Panc1 (cell line): Measurements from ENCODE around the gene VAPB. TPM values are rescaled to one million over a fixed set of nuclear protein-coding genes. Genes with fewer than 3 reads are reported as not detected.

Source experiments
- ATAC-seq: fragments of 200-7000 bp; cut with Tn5 transposase; 2 replicates; pipeline ENCODE4 v1.9.1; 2020; ENCODE audit warnings: mild to moderate bottlenecking, moderate library complexity
- BruUV-seq: library from RNA; stranded (reverse); fragments of 400-500 nt; replicated peaks from 2 replicates; lab custom pipeline; 2021; lab: Mats Ljungman, UMichigan
- CTCF ChIA-PET: fragments of 300-600 bp; sonication (Branson Sonifier 250); formaldehyde crosslinking; loops from one replicate; lab custom pipeline; 2022; ENCODE audit warnings: antibody characterized with exemption; lab: Charles Lee
- POLR2A ChIA-PET: fragments of 300-600 bp; sonication (Branson Sonifier 250); formaldehyde crosslinking; loops from one replicate; lab custom pipeline; 2022; ENCODE audit warnings: antibody characterized with exemption; lab: Charles Lee
- DNase-seq: peaks from one replicate; pipeline ENCODE4 v3.0.0-alpha.2; 2010; ENCODE audit warnings: low read depth, low spot score
- H3K27ac ChIP-seq: 2 replicates; pipeline ENCODE4 v1.5.1; 2011; ENCODE audit warnings: mild to moderate bottlenecking, low read length, inconsistent platforms
- H3K27me3 ChIP-seq: fragments of 200-500 bp; sonication (Bioruptor generic); 2 replicates; pipeline ENCODE4 v1.6.0; 2014; ENCODE audit warnings: low read length, inconsistent platforms; ENCODE audit not compliant: control insufficient read depth, insufficient read depth
- H3K36me3 ChIP-seq: fragments of 200-500 bp; sonication (Bioruptor generic); 2 replicates; pipeline ENCODE4 v1.5.1; 2014; ENCODE audit warnings: inconsistent platforms, mild to moderate bottlenecking, low read length, moderate library complexity; ENCODE audit not compliant: control insufficient read depth, insufficient read depth
- H3K4me1 ChIP-seq: 2 replicates; pipeline ENCODE4 v1.5.1; 2011; ENCODE audit warnings: inconsistent platforms, mild to moderate bottlenecking, low read length, moderate library complexity; ENCODE audit not compliant: control insufficient read depth, insufficient read depth
- H3K4me3 ChIP-seq, 2 experiments: 2 replicates each; pipeline ENCODE4 v1.5.1; 2011 to 2012; ENCODE audit warnings: low read depth in 2 of 2, low read length in 2 of 2, mild to moderate bottlenecking in 2 of 2, inconsistent platforms in 1 of 2, moderate library complexity in 1 of 2
- H3K9me3 ChIP-seq: fragments of 200-500 bp; sonication (Bioruptor generic); 2 replicates; pipeline ENCODE4 v1.5.1; 2014; ENCODE audit warnings: low read depth, mild to moderate bottlenecking, inconsistent platforms, low read length, moderate library complexity; ENCODE audit not compliant: control insufficient read depth, insufficient read depth
- POLR2AphosphoS5 ChIP-seq: IDR thresholded peaks from 2 replicates; pipeline ENCODE4 v1.6.1; 2012; ENCODE audit warnings: mild to moderate bottlenecking, low read depth, low read length, moderate library complexity
- SIN3A ChIP-seq: IDR thresholded peaks from 2 replicates; pipeline ENCODE4 v1.6.1; 2012; ENCODE audit warnings: low read depth, mild to moderate bottlenecking, low read length, moderate library complexity, borderline replicate concordance; ENCODE audit not compliant: insufficient read depth
- TCF7L2 ChIP-seq: IDR thresholded peaks from 2 replicates; pipeline ENCODE4 v1.6.1; 2011; ENCODE audit warnings: mild to moderate bottlenecking, low read depth, low read length, inconsistent platforms
- in situ Hi-C: cut with HindIII; loops from 2 replicates; pipeline ENCODE4 v1.10.0; 2016; ENCODE audit warnings: low sequenced_read_pairs, low pct_unique_long_range_greater_than_20kb
- intact Hi-C: fragments of 100-400 bp; cut with micrococcal nuclease; formaldehyde crosslinking; loops from one replicate; pipeline ENCODE4 v1.10.0; 2022; ENCODE audit not compliant: unreplicated experiment
- total RNA-seq: library from RNA; stranded (reverse); gene quantifications from one replicate; pipeline ENCODE4 v1.2.1, GENCODE V29; 2021; ENCODE audit not compliant: unreplicated experiment
- TF ChIP-seq, protein P1 (sequence below): fragments of 450-650 bp; IDR thresholded peaks from 2 replicates; pipeline ENCODE4 v1.5.1; 2017; ENCODE audit warnings: mild to moderate bottlenecking
- TF ChIP-seq, protein P2 (sequence below), 2 experiments: IDR thresholded peaks; 2 replicates each; pipeline ENCODE4 v1.6.1; 2011 to 2012; ENCODE audit warnings: low read depth in 2 of 2, control low read depth in 1 of 2, low read length in 1 of 2, mild to moderate bottlenecking in 1 of 2, moderate library complexity in 1 of 2; ENCODE audit not compliant: insufficient read depth in 1 of 2

VAPB gene
- total RNA-seq, 1 experiment from 2014 or later = 50.9 TPM

DNA sequence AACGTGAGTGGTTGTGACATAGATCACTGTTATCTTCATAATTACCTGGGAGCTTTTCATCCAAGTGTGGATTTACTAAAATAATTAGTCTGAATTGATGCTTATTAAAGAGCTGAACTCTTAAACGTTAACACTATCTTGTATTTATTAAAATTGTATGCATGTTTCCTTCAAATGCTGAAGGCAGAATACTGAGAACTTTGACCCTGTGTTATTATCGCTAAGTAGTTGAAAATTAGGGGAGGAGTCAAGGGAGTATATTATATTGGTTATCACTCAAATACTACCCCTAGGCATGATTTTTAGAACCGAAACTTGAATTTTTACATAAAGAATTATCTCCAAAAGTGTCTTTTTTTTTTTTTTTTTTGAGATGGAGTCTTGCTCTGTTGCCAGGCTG, 5.8 kb downstream of the VAPB start:
- no TSS peak for BruUV-seq
- ChIA-PET CTCF (no interaction called here), POLR2A (no interaction called here)
- H3K4me3 ChIP-seq = no peak overlapping the region
- ATAC-seq (no peak), DNase-seq (no peak)
- H3K36me3 ChIP-seq = peaks cover 4% of the 10 kb centered on the region
- no peaks in the 10 kb centered on the region for H3K9me3 ChIP-seq
- H3K27me3 ChIP-seq = no peaks in the 10 kb centered on the region
- no peak overlapping the region for H3K27ac ChIP-seq
- intact Hi-C loops (no loop called here), in situ Hi-C loops (no loop called here)
- TF ChIP-seq TCF7L2 = no peak
- TF ChIP-seq POLR2AphosphoS5 = no peak
- TF ChIP-seq, protein P1, sequence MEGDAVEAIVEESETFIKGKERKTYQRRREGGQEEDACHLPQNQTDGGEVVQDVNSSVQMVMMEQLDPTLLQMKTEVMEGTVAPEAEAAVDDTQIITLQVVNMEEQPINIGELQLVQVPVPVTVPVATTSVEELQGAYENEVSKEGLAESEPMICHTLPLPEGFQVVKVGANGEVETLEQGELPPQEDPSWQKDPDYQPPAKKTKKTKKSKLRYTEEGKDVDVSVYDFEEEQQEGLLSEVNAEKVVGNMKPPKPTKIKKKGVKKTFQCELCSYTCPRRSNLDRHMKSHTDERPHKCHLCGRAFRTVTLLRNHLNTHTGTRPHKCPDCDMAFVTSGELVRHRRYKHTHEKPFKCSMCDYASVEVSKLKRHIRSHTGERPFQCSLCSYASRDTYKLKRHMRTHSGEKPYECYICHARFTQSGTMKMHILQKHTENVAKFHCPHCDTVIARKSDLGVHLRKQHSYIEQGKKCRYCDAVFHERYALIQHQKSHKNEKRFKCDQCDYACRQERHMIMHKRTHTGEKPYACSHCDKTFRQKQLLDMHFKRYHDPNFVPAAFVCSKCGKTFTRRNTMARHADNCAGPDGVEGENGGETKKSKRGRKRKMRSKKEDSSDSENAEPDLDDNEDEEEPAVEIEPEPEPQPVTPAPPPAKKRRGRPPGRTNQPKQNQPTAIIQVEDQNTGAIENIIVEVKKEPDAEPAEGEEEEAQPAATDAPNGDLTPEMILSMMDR = no peak
- no peak for TF ChIP-seq SIN3A
- TF ChIP-seq, protein P2, sequence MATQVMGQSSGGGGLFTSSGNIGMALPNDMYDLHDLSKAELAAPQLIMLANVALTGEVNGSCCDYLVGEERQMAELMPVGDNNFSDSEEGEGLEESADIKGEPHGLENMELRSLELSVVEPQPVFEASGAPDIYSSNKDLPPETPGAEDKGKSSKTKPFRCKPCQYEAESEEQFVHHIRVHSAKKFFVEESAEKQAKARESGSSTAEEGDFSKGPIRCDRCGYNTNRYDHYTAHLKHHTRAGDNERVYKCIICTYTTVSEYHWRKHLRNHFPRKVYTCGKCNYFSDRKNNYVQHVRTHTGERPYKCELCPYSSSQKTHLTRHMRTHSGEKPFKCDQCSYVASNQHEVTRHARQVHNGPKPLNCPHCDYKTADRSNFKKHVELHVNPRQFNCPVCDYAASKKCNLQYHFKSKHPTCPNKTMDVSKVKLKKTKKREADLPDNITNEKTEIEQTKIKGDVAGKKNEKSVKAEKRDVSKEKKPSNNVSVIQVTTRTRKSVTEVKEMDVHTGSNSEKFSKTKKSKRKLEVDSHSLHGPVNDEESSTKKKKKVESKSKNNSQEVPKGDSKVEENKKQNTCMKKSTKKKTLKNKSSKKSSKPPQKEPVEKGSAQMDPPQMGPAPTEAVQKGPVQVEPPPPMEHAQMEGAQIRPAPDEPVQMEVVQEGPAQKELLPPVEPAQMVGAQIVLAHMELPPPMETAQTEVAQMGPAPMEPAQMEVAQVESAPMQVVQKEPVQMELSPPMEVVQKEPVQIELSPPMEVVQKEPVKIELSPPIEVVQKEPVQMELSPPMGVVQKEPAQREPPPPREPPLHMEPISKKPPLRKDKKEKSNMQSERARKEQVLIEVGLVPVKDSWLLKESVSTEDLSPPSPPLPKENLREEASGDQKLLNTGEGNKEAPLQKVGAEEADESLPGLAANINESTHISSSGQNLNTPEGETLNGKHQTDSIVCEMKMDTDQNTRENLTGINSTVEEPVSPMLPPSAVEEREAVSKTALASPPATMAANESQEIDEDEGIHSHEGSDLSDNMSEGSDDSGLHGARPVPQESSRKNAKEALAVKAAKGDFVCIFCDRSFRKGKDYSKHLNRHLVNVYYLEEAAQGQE (IDR thresholded peaks at IDR 0.05; ENCODE audit: insufficient read depth in 1 of 2, low read depth in 2 of 2, low read length in 1 of 2) = no peak
- H3K4me1 ChIP-seq = peaks cover 14% of the 10 kb centered on the region

GRCh38 chr20:58395604-58396003, 6.6 kb downstream of the VAPB start:
- peaks cover 4% of the 10 kb centered on the region; the same call in 1 of the 2 replicates for H3K36me3 ChIP-seq
- no TSS peak for BruUV-seq
- no peak overlapping the region for H3K4me3 ChIP-seq
- in situ Hi-C loops (no loop called here), intact Hi-C loops (no loop called here)
- peaks cover 6% of the 10 kb centered on the region for H3K4me1 ChIP-seq
- CTCF ChIA-PET = no interaction called here
- ATAC-seq = no peak
- H3K27ac ChIP-seq = no peak overlapping the region
- no peak for DNase-seq
- no peaks in the 10 kb centered on the region for H3K27me3 ChIP-seq
- H3K9me3 ChIP-seq = no peaks in the 10 kb centered on the region
- TF ChIP-seq, protein P2 (IDR thresholded peaks at IDR 0.05; ENCODE audit: insufficient read depth in 1 of 2, low read depth in 2 of 2, low read length in 1 of 2) = no peak
- no peak for TF ChIP-seq SIN3A
- no peak for TF ChIP-seq POLR2AphosphoS5
- TF ChIP-seq TCF7L2 = no peak
- TF ChIP-seq, protein P1 = no peak
- POLR2A ChIA-PET = no interaction called here
